HepG2 (cell line): ENCODE results near the gene NRIP2. TPM values are rescaled to one million over a fixed set of nuclear protein-coding genes. Genes with fewer than 3 reads are reported as not detected.
A peak's percentile ranks its signal among the peaks of the same experiment; 100 is the strongest.

Experiments
- AGO2 ChIP-seq: fragments of 200-400 bp; formaldehyde crosslinking; optimal IDR thresholded peaks from 2 replicates; pipeline ENCODE3; 2017; ENCODE audit warnings: mild to moderate bottlenecking, low read depth, low read length, moderate library complexity
- CSRNP1 ChIP-seq: sonication (generic); formaldehyde crosslinking; IDR thresholded peaks from 2 replicates; pipeline ENCODE4 v1.8.1; 2023; ENCODE audit warnings: mild to moderate bottlenecking, missing genetic modification reagents
- GABPB1 ChIP-seq: IDR thresholded peaks from 2 replicates; pipeline ENCODE4 v1.6.1; 2016; ENCODE audit warnings: mild to moderate bottlenecking, missing genetic modification reagents, moderate library complexity, missing compliant biosample characterization
- GMEB1 ChIP-seq: sonication (generic); formaldehyde crosslinking; IDR thresholded peaks from 2 replicates; pipeline ENCODE4 v1.5.1; 2020; ENCODE audit warnings: missing genetic modification reagents, mild to moderate bottlenecking, borderline replicate concordance
- HNRNPLL ChIP-seq: fragments of 200-400 bp; formaldehyde crosslinking; IDR thresholded peaks from 2 replicates; pipeline ENCODE4 v1.6.1; 2017; ENCODE audit warnings: mild to moderate bottlenecking, low read depth, low read length; ENCODE audit not compliant: poor library complexity, severe bottlenecking
- ISL2 ChIP-seq: sonication (generic); formaldehyde crosslinking; IDR thresholded peaks from 2 replicates; pipeline ENCODE4 v1.5.0; 2020; ENCODE audit warnings: missing genetic modification reagents
- MAFK ChIP-seq, 2 experiments: IDR thresholded peaks in 1 of 2; conservative IDR thresholded peaks in 1 of 2; 2 replicates each; pipeline ENCODE4 v1.6.1; 2011; ENCODE audit warnings: improper control_type of control experiment in 2 of 2, low read length in 2 of 2
- MLXIP ChIP-seq: sonication (generic); formaldehyde crosslinking; IDR thresholded peaks from 2 replicates; pipeline ENCODE4 v1.9.0; 2021; ENCODE audit warnings: missing genetic modification reagents, borderline replicate concordance
- NFATC3 ChIP-seq: sonication (generic); formaldehyde crosslinking; IDR thresholded peaks from 2 replicates; pipeline ENCODE4 v1.5.1; 2020; ENCODE audit warnings: mild to moderate bottlenecking, missing genetic modification reagents
- RERE ChIP-seq: IDR thresholded peaks from 2 replicates; pipeline ENCODE4 v1.6.1; 2016; ENCODE audit warnings: low read depth, missing genetic modification reagents, missing compliant biosample characterization
- SAP130 ChIP-seq: IDR thresholded peaks from 2 replicates; pipeline ENCODE4 v1.6.1; 2016; ENCODE audit warnings: low read depth
- TEAD2 ChIP-seq: sonication (generic); formaldehyde crosslinking; IDR thresholded peaks from 2 replicates; pipeline ENCODE4 v1.9.0; 2021; ENCODE audit warnings: missing genetic modification reagents
- ZFP82 ChIP-seq: sonication (generic); formaldehyde crosslinking; IDR thresholded peaks from 2 replicates; pipeline ENCODE4 v1.5.1; 2020; ENCODE audit warnings: mild to moderate bottlenecking, missing genetic modification reagents, borderline replicate concordance
- ZNF337 ChIP-seq: sonication (generic); formaldehyde crosslinking; IDR thresholded peaks from 2 replicates; pipeline ENCODE4 v1.5.1; 2020; ENCODE audit warnings: missing genetic modification reagents, low read depth, mild to moderate bottlenecking, borderline replicate concordance
- ZNF441 ChIP-seq: sonication (generic); formaldehyde crosslinking; IDR thresholded peaks from 2 replicates; pipeline ENCODE4 v1.7.0; 2021; ENCODE audit warnings: missing genetic modification reagents, borderline replicate concordance
- ZNF790 ChIP-seq: sonication (generic); formaldehyde crosslinking; IDR thresholded peaks from 2 replicates; pipeline ENCODE4 v1.8.0; 2022; ENCODE audit warnings: missing genetic modification reagents, mild to moderate bottlenecking, borderline replicate concordance
- polyA plus RNA-seq, 8 experiments: library from polyadenylated mRNA; depleted of rRNA in 3 of 8; stranded (reverse) in 7 of 8; unstranded in 1 of 8; fragments of >200 nt; fragmentation: Illumina TruSeq in 4 of 8; extraction: Trizol in 4 of 8; gene quantifications; 2 replicates each; pipeline versions ENCODE4 v1.2.1 to v1.2.3, GENCODE V29; 2011 to 2016; ENCODE audit warnings: low read depth in 4 of 8, missing spikeins in 1 of 8, mixed read lengths in 1 of 8; ENCODE audit not compliant: insufficient read depth in 1 of 8
- total RNA-seq, 5 experiments: library from RNA; depleted of rRNA; stranded (reverse); fragments of >200 nt; fragmentation: Illumina TruSeq; extraction: Trizol; gene quantifications; 2 replicates each; pipeline ENCODE4 v1.2.3, GENCODE V29; 2016; ENCODE audit warnings: low read depth in 1 of 5

NRIP2 gene
- total and polyA plus RNA-seq, 2 of the 13 experiments (the other 11 are each of a cell fraction or from before 2014, with no cell fraction given) = not detected

GRCh38 chr12:2795291-2796186 is 39.3 kb downstream of the NRIP2 start (continued):
- TF ChIP-seq MLXIP (0 out of 2 replicates have a peak, but pooled peaks have one; percentile 47), TEAD2 (CRISPR knock-in tag) (no peak), AGO2 (peak; percentile 90), SAP130 (peak; percentile 65), ISL2 (CRISPR knock-in tag) (peak; percentile 39; the same call in 1 of the 2 replicates), ZNF441 (no peak), GMEB1 (CRISPR knock-in tag) (peak; percentile 39; the same call in 1 of the 2 replicates), CSRNP1 (0 out of 2 replicates have a peak, but pooled peaks have one; percentile 51), RERE (CRISPR knock-in tag) (no peak), GABPB1 (CRISPR knock-in tag) (peak; percentile 80), HNRNPLL (no peak), NFATC3 (CRISPR knock-in tag) (no peak), ZFP82 (CRISPR knock-in tag) (peak; percentile 61; the same call in 1 of the 2 replicates), ZNF790 (CRISPR knock-in tag) (no peak), ZNF337 (no peak), MAFK (conservative IDR thresholded peaks at IDR 0.05 in 1 of 2, IDR thresholded peaks at IDR 0.05 in 1 of 2; ENCODE audit: low read length in 2 of 2) (no peak)
